GM23338 (cell line): ENCODE data around the gene FAM76B. TPM values are rescaled to one million over a fixed set of nuclear protein-coding genes. Genes with fewer than 3 reads are reported as not detected.
A peak's percentile ranks its signal among the peaks of the same experiment; 100 is the strongest.

Experiments
- ATAC-seq: fragments of 200-7000 bp; cut with Tn5 transposase; 3 replicates; pipeline ENCODE4 v1.9.1; 2020
- DNase-seq: peaks from one replicate; pipeline ENCODE4 v3.0.0-alpha.2; 2015; ENCODE audit warnings: low spot score
- H2AFZ ChIP-seq: fragments of 200-600 bp; sonication (generic); 2 replicates; pipeline ENCODE4 v1.8.0; 2016; ENCODE audit warnings: antibody characterized with exemption, mild to moderate bottlenecking, moderate library complexity
- H3F3A ChIP-seq: fragments of 200-600 bp; sonication (generic); replicated peaks from 2 replicates; pipeline ENCODE4 v1.8.0; 2017; ENCODE audit warnings: antibody characterized with exemption, mixed run types, low read depth
- H3K27ac ChIP-seq: fragments of 200-600 bp; sonication (generic); 2 replicates; pipeline ENCODE4 v1.6.1; 2016; ENCODE audit warnings: low read depth
- H3K27me3 ChIP-seq: fragments of 200-600 bp; sonication (generic); 2 replicates; pipeline ENCODE4 v1.8.0; 2016; ENCODE audit warnings: mild to moderate bottlenecking, mixed run types, moderate library complexity; ENCODE audit not compliant: insufficient read depth
- H3K36me3 ChIP-seq: fragments of 200-600 bp; sonication (generic); 2 replicates; pipeline ENCODE4 v1.8.0; 2016; ENCODE audit warnings: mild to moderate bottlenecking; ENCODE audit not compliant: insufficient read depth
- H3K4me1 ChIP-seq: fragments of 200-600 bp; sonication (generic); 2 replicates; pipeline ENCODE4 v1.8.0; 2016; ENCODE audit warnings: mild to moderate bottlenecking, moderate library complexity; ENCODE audit not compliant: insufficient read depth
- H3K4me2 ChIP-seq: fragments of 200-600 bp; sonication (generic); 2 replicates; pipeline ENCODE4 v1.7.1; 2017; ENCODE audit warnings: mixed run types
- H3K4me3 ChIP-seq: fragments of 200-600 bp; sonication (generic); 2 replicates; pipeline ENCODE4 v1.6.1; 2016; ENCODE audit warnings: mixed run types
- H3K79me2 ChIP-seq: fragments of 200-600 bp; sonication (generic); replicated peaks from 2 replicates; pipeline ENCODE4 v1.8.0; 2017; ENCODE audit warnings: mild to moderate bottlenecking; ENCODE audit not compliant: insufficient read depth
- H3K9me2 ChIP-seq: fragments of 200-600 bp; sonication (generic); 2 replicates; pipeline ENCODE4 v1.8.0; 2017; ENCODE audit not compliant: insufficient read depth
- H4K20me1 ChIP-seq: fragments of 200-600 bp; sonication (generic); replicated peaks from 2 replicates; pipeline ENCODE4 v1.8.0; 2017; ENCODE audit warnings: mild to moderate bottlenecking; ENCODE audit not compliant: insufficient read depth
- H3K27ac Mint-ChIP-seq: 2 replicates; pipeline ENCODE4 v1.8.0; 2020; ENCODE audit warnings: inconsistent platforms, mild to moderate bottlenecking, moderate library complexity, mixed read lengths
- H3K27me3 Mint-ChIP-seq: 3 replicates; pipeline ENCODE4 v1.8.0; 2022; ENCODE audit warnings: low read depth, mild to moderate bottlenecking, moderate library complexity, mixed read lengths, inconsistent platforms; ENCODE audit not compliant: insufficient read depth, poor library complexity
- H3K36me3 Mint-ChIP-seq: 3 replicates; pipeline ENCODE4 v1.8.0; 2021; ENCODE audit warnings: low read depth, mild to moderate bottlenecking, inconsistent platforms, moderate library complexity, mixed read lengths
- H3K4me1 Mint-ChIP-seq: 3 replicates; pipeline ENCODE4 v1.8.0; 2020; ENCODE audit warnings: mild to moderate bottlenecking, inconsistent platforms, mixed read lengths
- H3K4me3 Mint-ChIP-seq: 3 replicates; pipeline ENCODE4 v1.8.0; 2021; ENCODE audit warnings: moderate library complexity, mild to moderate bottlenecking, inconsistent platforms, mixed read lengths
- H3K9me3 Mint-ChIP-seq: 3 replicates; pipeline ENCODE4 v1.8.0; 2020; ENCODE audit warnings: moderate library complexity, mild to moderate bottlenecking, inconsistent platforms, mixed read lengths
- CREB1 ChIP-seq: fragments of 250-450 bp; sonication (Bioruptor Pico); IDR thresholded peaks from 2 replicates; pipeline ENCODE4 v1.5.0; 2020; ENCODE audit warnings: low read depth, mild to moderate bottlenecking, moderate library complexity
- EZH2 ChIP-seq: fragments of 200-600 bp; sonication (generic); IDR thresholded peaks from one replicate; pipeline ENCODE4 v1.8.0; 2017; ENCODE audit warnings: antibody characterized with exemption, mild to moderate bottlenecking, low read depth; ENCODE audit not compliant: unreplicated experiment
- JUNB ChIP-seq: IDR thresholded peaks from one replicate; pipeline ENCODE4 v1.6.1; 2016; ENCODE audit warnings: antibody characterized with exemption; ENCODE audit not compliant: unreplicated experiment
- NANOG ChIP-seq: IDR thresholded peaks from 2 replicates; pipeline ENCODE4 v1.6.1; 2016; ENCODE audit warnings: antibody characterized with exemption, borderline replicate concordance
- POLR2AphosphoS5 ChIP-seq: IDR thresholded peaks from 2 replicates; pipeline ENCODE4 v1.6.1; 2016; ENCODE audit warnings: antibody characterized with exemption, low read depth
- STAT1 ChIP-seq: IDR thresholded peaks from one replicate; pipeline ENCODE4 v1.6.1; 2016; ENCODE audit warnings: antibody characterized with exemption; ENCODE audit not compliant: unreplicated experiment
- ZNF331 ChIP-seq: fragments of 250-450 bp; sonication (Bioruptor Pico); IDR thresholded peaks from 2 replicates; pipeline ENCODE4 v1.5.0; 2020; ENCODE audit warnings: low read depth, mild to moderate bottlenecking, moderate library complexity
- ZNF462 ChIP-seq: fragments of 250-450 bp; sonication (Bioruptor Pico); IDR thresholded peaks from 2 replicates; pipeline ENCODE4 v1.5.0; 2020; ENCODE audit warnings: mild to moderate bottlenecking, moderate library complexity
- polyA plus RNA-seq: library from polyadenylated mRNA; unstranded; fragments of >200 nt; fragmentation: Nextera tagmentation; extraction: Ambion mirVana; gene quantifications from 2 replicates; pipeline ENCODE4 v1.2.1, GENCODE V29; 2016
- total RNA-seq: library from RNA; depleted of rRNA; stranded (reverse); fragments of >200 nt; shearing (Covaris generic); gene quantifications from 2 replicates; pipeline ENCODE4 v1.2.3, GENCODE V29; 2014
- TF ChIP-seq, protein P1 (sequence below): IDR thresholded peaks from one replicate; pipeline ENCODE4 v1.6.1; 2018; ENCODE audit warnings: antibody characterized with exemption; ENCODE audit not compliant: unreplicated experiment

Gene FAM76B
- total and polyA plus RNA-seq, 2 experiments from 2014 or later: 21.1 to 37.9 TPM

DNA sequence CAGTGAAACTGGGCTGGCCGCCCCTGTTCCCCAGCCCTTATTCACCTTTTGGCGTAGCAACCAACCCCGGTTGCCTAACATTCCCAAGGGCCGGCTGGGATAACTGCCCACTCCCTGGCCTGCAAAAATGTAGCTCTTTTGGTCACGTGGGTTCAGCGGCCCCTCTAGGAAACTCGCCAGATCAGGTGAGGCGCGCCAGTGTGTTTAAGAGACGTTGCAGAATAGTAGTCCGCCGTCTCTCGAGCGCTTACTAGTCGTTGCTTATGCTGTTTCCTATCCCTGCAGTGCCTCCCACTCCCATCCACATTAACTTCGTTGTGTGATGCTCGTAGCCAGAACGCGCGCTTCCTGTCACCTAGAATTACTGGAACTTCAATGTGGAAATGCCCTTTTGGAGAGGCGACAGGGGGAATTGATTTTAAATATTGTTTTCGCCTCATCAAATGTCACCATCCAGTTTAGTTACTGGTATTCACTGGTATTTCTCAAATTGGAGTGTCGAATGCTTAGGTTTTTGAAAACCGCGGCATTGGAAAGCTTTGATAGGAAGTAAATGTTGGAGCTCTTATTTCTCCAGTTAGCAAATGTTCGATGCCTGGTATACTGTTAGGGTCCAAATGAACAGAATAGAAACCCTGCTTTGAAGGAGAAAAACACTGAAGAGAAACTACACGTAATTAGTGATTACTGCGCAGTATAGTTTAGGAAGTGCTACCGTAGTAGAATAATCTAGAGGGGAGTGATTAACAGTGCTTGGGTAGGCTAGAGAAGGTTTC, 1.5 kb upstream of the FAM76B start:
- peaks cover 69% of the 10 kb centered on the region for H3K79me2 ChIP-seq
- peak overlapping the region; percentile 98 for H3K4me3 Mint-ChIP-seq
- peaks cover 17% of the 10 kb centered on the region for H3K4me1 ChIP-seq
- peaks cover 22% of the 10 kb centered on the region for H3K36me3 Mint-ChIP-seq
- H3K36me3 ChIP-seq: peaks cover 5% of the 10 kb centered on the region
- peak overlapping the region; percentile 50; the same call in 1 of the 2 replicates for H2AFZ ChIP-seq
- H4K20me1 ChIP-seq: peaks cover 27% of the 10 kb centered on the region; the same call in 1 of the 2 replicates
- ATAC-seq (peak; percentile 7), DNase-seq (peak; percentile 86)
- 0 out of 3 replicates have a peak, but pooled peaks cover 4% of the 10 kb centered on the region for H3K9me3 Mint-ChIP-seq
- peak overlapping the region; percentile 92 for H3K4me3 ChIP-seq
- H3K4me2 ChIP-seq: peak overlapping the region; percentile 91
- H3K27ac Mint-ChIP-seq: peak overlapping the region; percentile 100
- H3K9me2 ChIP-seq: no peaks in the 10 kb centered on the region
- TF ChIP-seq CREB1 (CRISPR knock-in tag) (no peak), ZNF462 (no peak), ZNF331 (CRISPR knock-in tag) (no peak), NANOG (no peak), EZH2 (no peak), POLR2AphosphoS5 (no peak), STAT1 (no peak), JUNB (no peak)
- TF ChIP-seq, protein P1, sequence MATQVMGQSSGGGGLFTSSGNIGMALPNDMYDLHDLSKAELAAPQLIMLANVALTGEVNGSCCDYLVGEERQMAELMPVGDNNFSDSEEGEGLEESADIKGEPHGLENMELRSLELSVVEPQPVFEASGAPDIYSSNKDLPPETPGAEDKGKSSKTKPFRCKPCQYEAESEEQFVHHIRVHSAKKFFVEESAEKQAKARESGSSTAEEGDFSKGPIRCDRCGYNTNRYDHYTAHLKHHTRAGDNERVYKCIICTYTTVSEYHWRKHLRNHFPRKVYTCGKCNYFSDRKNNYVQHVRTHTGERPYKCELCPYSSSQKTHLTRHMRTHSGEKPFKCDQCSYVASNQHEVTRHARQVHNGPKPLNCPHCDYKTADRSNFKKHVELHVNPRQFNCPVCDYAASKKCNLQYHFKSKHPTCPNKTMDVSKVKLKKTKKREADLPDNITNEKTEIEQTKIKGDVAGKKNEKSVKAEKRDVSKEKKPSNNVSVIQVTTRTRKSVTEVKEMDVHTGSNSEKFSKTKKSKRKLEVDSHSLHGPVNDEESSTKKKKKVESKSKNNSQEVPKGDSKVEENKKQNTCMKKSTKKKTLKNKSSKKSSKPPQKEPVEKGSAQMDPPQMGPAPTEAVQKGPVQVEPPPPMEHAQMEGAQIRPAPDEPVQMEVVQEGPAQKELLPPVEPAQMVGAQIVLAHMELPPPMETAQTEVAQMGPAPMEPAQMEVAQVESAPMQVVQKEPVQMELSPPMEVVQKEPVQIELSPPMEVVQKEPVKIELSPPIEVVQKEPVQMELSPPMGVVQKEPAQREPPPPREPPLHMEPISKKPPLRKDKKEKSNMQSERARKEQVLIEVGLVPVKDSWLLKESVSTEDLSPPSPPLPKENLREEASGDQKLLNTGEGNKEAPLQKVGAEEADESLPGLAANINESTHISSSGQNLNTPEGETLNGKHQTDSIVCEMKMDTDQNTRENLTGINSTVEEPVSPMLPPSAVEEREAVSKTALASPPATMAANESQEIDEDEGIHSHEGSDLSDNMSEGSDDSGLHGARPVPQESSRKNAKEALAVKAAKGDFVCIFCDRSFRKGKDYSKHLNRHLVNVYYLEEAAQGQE: no peak
- H3K4me1 Mint-ChIP-seq: peaks cover 37% of the 10 kb centered on the region
- peak overlapping the region; percentile 98 for H3K27ac ChIP-seq
- 0 out of 2 replicates have a peak, but pooled peaks cover 5% of the 10 kb centered on the region for H3F3A ChIP-seq
- H3K27me3 Mint-ChIP-seq: peaks cover 8% of the 10 kb centered on the region
- no peaks in the 10 kb centered on the region for H3K27me3 ChIP-seq
